Measurements from ENCODE around the gene FOXJ3. TPM values are rescaled to one million over a fixed set of nuclear protein-coding genes. Genes with fewer than 3 reads are reported as not detected.

Gene FOXJ3
- total and polyA plus RNA-seq, 2 of the 13 experiments (the other 11 are each of a cell fraction or from before 2014, with no cell fraction given), result 16.6 to 48.5 TPM

- no peak for TF ChIP-seq ZFP36L2 (CRISPR knock-in tag; IDR thresholded peaks at IDR 0.05)
- no peak for TF ChIP-seq NFATC3 (CRISPR knock-in tag; IDR thresholded peaks at IDR 0.05)
- TF ChIP-seq ZNF567 (CRISPR knock-in tag; IDR thresholded peaks at IDR 0.05; ENCODE audit: borderline replicate concordance), result no peak; the same call in 1 of the 2 replicates
- peak; percentile 78; the same call in 1 of the 2 replicates for TF ChIP-seq ZNF557 (CRISPR knock-in tag; IDR thresholded peaks at IDR 0.05)
- no peak; the same call in 1 of the 2 replicates for TF ChIP-seq THAP9 (CRISPR knock-in tag; IDR thresholded peaks at IDR 0.05; ENCODE audit: borderline replicate concordance)
- no peak for TF ChIP-seq GRHL1 (CRISPR knock-in tag; conservative IDR thresholded peaks at IDR 0.05)
- TF ChIP-seq ZSCAN21 (CRISPR knock-in tag; IDR thresholded peaks at IDR 0.05; ENCODE audit: borderline replicate concordance), result peak; percentile 99
- TF ChIP-seq HNRNPLL (IDR thresholded peaks at IDR 0.05; ENCODE audit: low read depth, low read length, poor library complexity, severe bottlenecking), result peak; percentile 74
- peak; percentile 76 for TF ChIP-seq ZBTB26 (CRISPR knock-in tag; IDR thresholded peaks at IDR 0.05; ENCODE audit: borderline replicate concordance)
- peak; percentile 94 for TF ChIP-seq XRCC5 (optimal IDR thresholded peaks at IDR 0.05; ENCODE audit: low read length)
- peak; percentile 86 for TF ChIP-seq IRX3 (CRISPR knock-in tag; IDR thresholded peaks at IDR 0.05; ENCODE audit: borderline replicate concordance, low read depth)
- TF ChIP-seq ATF6 (CRISPR knock-in tag; conservative IDR thresholded peaks at IDR 0.05), result 0 out of 2 replicates have a peak, but pooled peaks have one; percentile 59
- peak; percentile 83 for TF ChIP-seq FOXA3 (CRISPR knock-in tag; IDR thresholded peaks at IDR 0.05)
- TF ChIP-seq TGIF2 (CRISPR knock-in tag; IDR thresholded peaks at IDR 0.05), result peak; percentile 88; the same call in 1 of the 2 replicates
- TF ChIP-seq NFYC (CRISPR knock-in tag; IDR thresholded peaks at IDR 0.05), result peak; percentile 55
- peak; percentile 85 for TF ChIP-seq CSRNP1 (CRISPR knock-in tag; IDR thresholded peaks at IDR 0.05)
- TF ChIP-seq DPF2 (CRISPR knock-in tag; IDR thresholded peaks at IDR 0.05; ENCODE audit: borderline replicate concordance, low read depth), result no peak
These were observed at the start of gene FOXJ3 (continued) for GRCh38 chr1:42335050-42335808.
